GM18909 (cell line): ENCODE measurements around the gene GLT8D2.
"Not testable (repeated sequence)": the region's sequence is repeated elsewhere in the genome, so short reads cannot be mapped to it uniquely, and the experiment has no call there.

Source experiments
- ATAC-seq: cut with Tn5 transposase; IDR thresholded peaks from one replicate; pipeline ENCODE4 v1.9.1; 2021; ENCODE audit warnings: mild to moderate bottlenecking; ENCODE audit not compliant: unreplicated experiment, poor library complexity

GLT8D2 gene

GRCh38 chr12:104054681-104055346 is 4.8 kb upstream of the GLT8D2 start:
- no peak for ATAC-seq

DNA sequence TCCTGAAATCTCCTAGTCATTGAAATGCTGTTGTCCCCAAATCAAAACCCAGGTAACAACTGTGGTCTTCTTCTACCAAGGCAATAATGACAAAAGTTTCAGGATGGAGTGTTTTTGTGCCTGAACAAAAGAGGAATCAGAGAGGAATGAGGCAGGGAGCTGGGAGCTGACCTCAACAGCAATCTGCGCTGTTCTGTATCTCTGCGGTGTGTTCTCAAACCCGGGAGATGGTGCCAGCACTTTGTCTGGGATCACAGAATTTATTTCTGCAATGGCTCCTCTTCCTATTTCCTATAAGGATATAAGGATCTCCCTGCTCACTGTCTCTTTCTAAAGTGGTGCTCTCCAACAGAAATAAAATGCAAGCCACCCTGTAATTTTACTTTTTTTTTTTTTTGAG is 449 bp upstream of the GLT8D2 start:
- ATAC-seq: no peak

DNA sequence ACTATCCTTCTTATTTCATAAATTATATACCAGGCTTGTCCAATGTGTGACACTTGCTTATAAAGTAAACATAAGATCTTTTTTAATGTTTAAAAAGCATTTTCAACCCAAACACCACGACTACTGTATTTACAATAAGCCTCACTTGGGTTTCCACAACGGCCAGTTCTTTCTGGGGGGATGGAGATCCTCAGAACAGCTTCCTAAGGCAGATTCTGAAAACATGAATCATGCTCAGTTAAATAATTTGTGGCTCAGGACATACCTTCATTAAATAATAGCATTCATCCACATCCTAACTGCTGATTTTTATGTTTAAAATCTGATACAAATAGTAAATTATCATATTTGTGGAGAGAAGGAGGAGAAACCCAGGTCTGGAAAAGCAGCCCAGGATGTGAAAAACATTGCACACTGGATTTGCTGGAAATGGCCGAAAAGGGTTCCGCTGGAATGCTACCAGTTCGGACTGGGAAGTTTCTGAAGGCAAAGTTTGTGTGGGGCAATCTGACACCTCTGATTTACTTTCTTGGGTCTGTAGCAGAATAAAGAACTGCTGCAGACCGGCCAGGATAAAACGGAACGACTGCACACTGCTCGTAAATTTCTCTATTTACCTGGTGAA is 597 bp downstream of the GLT8D2 start:
- ATAC-seq: no peak

- ATAC-seq: no peak
Observed at GRCh38 chr12:104048811-104049210, 1.2 kb downstream of the GLT8D2 start.

DNA sequence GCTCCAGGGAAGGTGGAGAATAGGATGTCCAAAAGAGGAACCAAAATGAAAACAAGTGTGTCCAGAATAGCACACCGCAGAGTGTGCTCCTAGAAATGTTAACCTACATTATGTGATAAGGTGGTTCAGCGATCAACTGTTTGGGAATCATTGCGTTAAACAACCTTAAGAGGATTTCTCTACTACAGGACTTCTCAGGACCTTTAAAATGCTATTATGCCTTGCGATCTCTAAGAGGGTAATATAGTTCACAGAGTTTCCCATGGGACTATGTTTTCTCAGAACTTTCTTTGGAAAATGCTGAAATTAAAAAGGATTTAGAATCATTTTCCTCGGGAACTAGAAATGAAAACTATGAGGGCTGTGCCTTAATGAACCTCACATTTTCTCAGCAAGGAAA is 1.8 kb downstream of the GLT8D2 start:
- ATAC-seq: no peak

- ATAC-seq: no peak
Observed at GRCh38 chr12:104046306-104046705, 3.7 kb downstream of the GLT8D2 start.

GRCh38 chr12:104044158-104044557 is 5.8 kb downstream of the GLT8D2 start:
- no peak for ATAC-seq

- no peak for ATAC-seq
Observed at GRCh38 chr12:104042580-104042979, 7.4 kb downstream of the GLT8D2 start.

DNA sequence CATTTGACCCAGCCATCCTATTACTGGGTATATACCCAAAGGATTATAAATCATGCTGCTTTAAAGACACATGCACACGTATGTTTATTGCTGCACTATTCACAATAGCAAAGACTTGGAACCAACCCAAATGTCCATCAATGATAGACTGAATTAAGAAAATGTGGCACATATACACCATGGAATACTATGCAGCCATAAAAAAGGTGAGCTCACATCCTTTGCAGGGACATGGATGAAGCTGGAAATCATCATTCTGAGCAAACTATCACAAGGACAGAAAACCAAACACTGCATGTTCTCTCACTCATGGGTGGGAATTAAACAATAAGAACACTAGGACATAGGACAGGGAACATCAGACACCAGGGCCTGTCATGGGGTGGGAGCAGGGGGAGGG is 10.2 kb downstream of the GLT8D2 start:
- ATAC-seq: not testable (repeated sequence)

GRCh38 chr12:104036143-104036542 is 13.8 kb downstream of the GLT8D2 start:
- ATAC-seq: not testable (repeated sequence)

DNA sequence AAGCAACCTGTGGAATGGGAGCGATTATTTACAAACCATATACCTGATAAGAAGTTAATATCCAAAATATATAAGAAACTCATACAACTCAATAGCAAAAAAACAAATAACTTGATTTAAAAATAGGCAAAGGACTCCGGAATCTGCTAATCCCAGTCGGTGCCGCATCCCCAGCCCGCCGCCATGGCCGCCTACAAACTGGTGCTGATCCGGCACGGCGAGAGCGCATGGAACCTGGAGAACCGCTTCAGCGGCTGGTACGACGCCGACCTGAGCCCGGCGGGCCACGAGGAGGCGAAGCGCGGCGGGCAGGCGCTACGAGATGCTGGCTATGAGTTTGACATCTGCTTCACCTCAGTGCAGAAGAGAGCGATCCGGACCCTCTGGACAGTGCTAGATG is 19.4 kb downstream of the GLT8D2 start:
- not testable (repeated sequence) for ATAC-seq

- ATAC-seq: no peak
Observed at GRCh38 chr12:104026841-104027599, 23.0 kb downstream of the GLT8D2 start.

- no peak for ATAC-seq
Observed at GRCh38 chr12:104025771-104026170, 24.2 kb downstream of the GLT8D2 start.

DNA sequence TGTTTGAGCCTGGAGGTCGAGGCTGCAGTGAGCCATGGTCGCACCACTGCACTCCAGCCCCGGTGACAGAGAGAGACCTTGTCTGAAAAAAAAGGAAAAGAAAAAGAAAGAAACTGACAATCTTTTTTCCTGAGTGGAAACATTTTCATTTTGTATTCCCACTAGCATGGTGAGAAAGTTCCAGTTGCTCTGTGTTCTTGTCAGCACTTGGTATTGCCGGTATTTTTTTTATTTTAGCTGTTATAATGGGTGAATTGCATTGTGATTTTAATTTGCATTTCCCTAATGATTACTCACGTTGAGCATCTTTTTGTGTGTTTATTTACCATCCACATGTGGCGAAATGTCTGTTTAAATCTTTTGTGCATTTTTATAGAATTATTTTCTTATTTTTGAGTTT is 25.6 kb downstream of the GLT8D2 start:
- no peak for ATAC-seq

DNA sequence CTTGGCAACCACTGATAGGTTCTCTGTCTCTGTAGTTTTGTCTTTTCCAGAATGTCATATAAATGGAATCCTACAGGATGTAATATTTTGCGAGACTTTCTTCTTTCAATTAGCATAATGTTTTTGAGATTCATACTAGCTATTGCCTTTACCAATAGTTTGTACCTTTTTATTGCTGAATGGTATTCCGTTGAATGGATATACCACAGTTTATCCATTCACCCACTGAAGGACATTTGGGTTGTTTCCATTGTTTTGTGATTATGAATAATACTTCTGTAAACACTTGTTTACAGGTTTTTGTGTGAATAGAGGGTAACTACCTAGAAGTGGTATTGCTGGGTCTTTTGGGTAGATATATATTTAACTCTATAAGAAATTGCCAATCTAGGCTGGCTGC is 26.3 kb downstream of the GLT8D2 start:
- ATAC-seq: no peak

- no peak for ATAC-seq
Observed at GRCh38 chr12:104022786-104023185, 27.2 kb downstream of the GLT8D2 start.

DNA sequence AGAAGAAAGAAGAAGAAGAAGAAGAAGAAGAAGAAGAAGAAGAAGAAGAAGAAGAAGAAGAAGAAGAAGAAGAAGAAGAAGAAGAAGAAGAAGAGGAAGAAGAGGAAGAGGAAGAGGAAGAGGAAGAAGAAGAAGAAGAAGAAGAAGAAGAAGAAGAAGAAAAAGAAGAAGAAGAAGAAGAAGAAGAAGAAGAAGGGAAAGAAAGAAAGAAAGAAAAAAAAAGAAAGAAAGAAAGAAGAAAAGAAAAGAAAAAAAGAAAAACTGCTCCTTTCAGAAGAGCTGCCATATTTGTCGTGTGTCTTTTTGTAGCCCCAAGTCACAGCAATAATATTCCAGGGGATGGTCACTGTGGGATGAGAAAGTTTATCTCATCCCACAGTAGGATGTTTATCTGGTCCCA is 28.1 kb downstream of the GLT8D2 start:
- ATAC-seq: not testable (repeated sequence)

DNA sequence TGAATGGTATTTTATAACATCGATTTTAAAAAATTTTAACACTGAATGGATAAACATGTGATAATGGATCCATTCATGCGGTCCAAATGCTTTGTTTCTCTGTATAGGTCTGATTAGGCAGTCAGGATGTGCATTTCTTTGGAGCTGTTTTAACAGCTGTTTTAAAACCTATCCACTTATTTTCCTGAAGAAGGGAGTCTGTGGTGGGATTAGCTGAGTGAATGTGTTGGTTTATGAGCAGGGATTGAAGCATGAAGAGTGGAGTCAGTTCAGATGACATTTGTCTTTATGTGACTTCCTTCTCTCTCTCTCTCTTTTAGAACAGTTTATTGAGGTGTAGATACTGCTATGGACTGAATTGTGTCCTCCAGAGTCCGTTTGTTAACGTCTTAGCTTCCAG is 37.7 kb downstream of the GLT8D2 start:
- ATAC-seq: no peak

DNA sequence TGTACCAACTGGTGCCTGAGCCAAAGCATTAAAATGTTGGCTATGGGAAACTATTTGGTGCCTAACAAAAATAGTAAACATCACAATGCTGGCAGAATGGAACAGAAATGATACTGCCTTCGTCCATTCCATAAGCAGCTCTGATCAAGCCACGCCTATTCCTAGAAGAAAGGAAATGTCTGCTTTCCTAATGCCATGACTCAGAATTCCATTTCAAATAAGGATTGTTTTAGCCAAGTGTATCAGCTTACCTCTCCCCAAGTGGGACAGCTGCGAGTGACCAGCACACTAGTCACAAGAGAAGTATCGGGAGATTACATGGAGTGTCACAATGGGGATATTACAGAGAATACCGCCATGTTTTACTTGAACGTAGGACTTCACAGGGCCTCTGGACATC is 38.7 kb downstream of the GLT8D2 start:
- ATAC-seq: no peak

- ATAC-seq: no peak
Observed at GRCh38 chr12:104010606-104011169, 39.3 kb downstream of the GLT8D2 start.

- no peak for ATAC-seq
Observed at GRCh38 chr12:104010121-104010520, 39.9 kb downstream of the GLT8D2 start.
